K562 (cell line): ENCODE measurements around the gene TRIM25. TPM values are rescaled to one million over a fixed set of nuclear protein-coding genes. Genes with fewer than 3 reads are reported as not detected.

Source experiments
- CBX2 ChIP-seq: fragments of 200-600 bp; sonication (generic); IDR thresholded peaks from one replicate; pipeline ENCODE4 v1.6.1; 2012; ENCODE audit warnings: mild to moderate bottlenecking, low read length, inconsistent platforms; ENCODE audit not compliant: insufficient read depth, poor library complexity, severe bottlenecking
- E2F6 ChIP-seq, 2 experiments: IDR thresholded peaks; 2 replicates each; pipeline ENCODE4 v1.6.1; 2011; ENCODE audit warnings: borderline replicate concordance in 1 of 2, control low read depth in 1 of 2, low read depth in 1 of 2, low read length in 1 of 2, mild to moderate bottlenecking in 1 of 2, mixed read lengths in 1 of 2, moderate library complexity in 1 of 2; ENCODE audit not compliant: insufficient read depth in 1 of 2, insufficient read length in 1 of 2, poor library complexity in 1 of 2, severe bottlenecking in 1 of 2; ENCODE audit errors: extremely low read depth in 1 of 2
- ERF ChIP-seq: fragments of 450-650 bp; formaldehyde crosslinking; IDR thresholded peaks from 2 replicates; pipeline ENCODE4 v1.4.0; 2020; ENCODE audit warnings: mild to moderate bottlenecking, mixed read lengths
- GATA2 ChIP-seq: sonication (generic); formaldehyde crosslinking; IDR thresholded peaks from 2 replicates; pipeline ENCODE4 v1.4.0; 2020; ENCODE audit warnings: mild to moderate bottlenecking, missing genetic modification reagents
- ILF3 ChIP-seq: fragments of 450-650 bp; IDR thresholded peaks from 2 replicates; pipeline ENCODE4 v1.6.1; 2018; ENCODE audit warnings: antibody characterized with exemption, mild to moderate bottlenecking, moderate library complexity, borderline replicate concordance
- IRF9 ChIP-seq: fragments of 450-650 bp; IDR thresholded peaks from 2 replicates; pipeline ENCODE4 v1.6.1; 2016; ENCODE audit warnings: missing biosample characterization, missing genetic modification characterization
- KAT8 ChIP-seq: fragments of 450-650 bp; IDR thresholded peaks from 2 replicates; pipeline ENCODE4 v1.6.1; 2016; ENCODE audit warnings: low read depth, mild to moderate bottlenecking
- KLF1 ChIP-seq: fragments of 450-650 bp; IDR thresholded peaks from 2 replicates; pipeline ENCODE4 v1.6.1; 2016; ENCODE audit warnings: missing genetic modification characterization, missing compliant biosample characterization
- LARP7 ChIP-seq: fragments of 450-650 bp; IDR thresholded peaks from 2 replicates; pipeline ENCODE4 v1.6.1; 2016
- MCM3 ChIP-seq: fragments of 450-650 bp; IDR thresholded peaks from 2 replicates; pipeline ENCODE4 v1.6.1; 2016
- NCOA1 ChIP-seq: fragments of 450-650 bp; IDR thresholded peaks from 2 replicates; pipeline ENCODE4 v1.6.1; 2016; ENCODE audit warnings: low read depth
- NFRKB ChIP-seq: fragments of 450-650 bp; IDR thresholded peaks from 2 replicates; pipeline ENCODE4 v1.6.1; 2016; ENCODE audit warnings: low read depth
- RBM34 ChIP-seq: fragments of 200-400 bp; formaldehyde crosslinking; IDR thresholded peaks from 2 replicates; pipeline ENCODE4 v1.6.1; 2018; ENCODE audit warnings: low read length, borderline replicate concordance; ENCODE audit not compliant: insufficient read depth
- ZBTB33 ChIP-seq: sonication (generic); formaldehyde crosslinking; IDR thresholded peaks from 2 replicates; pipeline ENCODE4 v1.8.1; 2023; ENCODE audit warnings: mild to moderate bottlenecking, missing genetic modification reagents
- ZKSCAN1 ChIP-seq: fragments of 150-350 bp; IDR thresholded peaks from 2 replicates; pipeline ENCODE4 v1.6.1; 2016; ENCODE audit warnings: low read depth, low read length
- ZNF197 ChIP-seq: fragments of 200-800 bp; sonication (Bioruptor generic); IDR thresholded peaks from 2 replicates; pipeline ENCODE4 v1.6.1; 2016; ENCODE audit warnings: low read depth, missing genetic modification characterization, missing compliant biosample characterization
- ZNF217 ChIP-seq: sonication (generic); formaldehyde crosslinking; IDR thresholded peaks from 2 replicates; pipeline ENCODE4 v1.8.0; 2022; ENCODE audit warnings: mild to moderate bottlenecking, missing genetic modification reagents
- ZNF24 ChIP-seq: fragments of 450-650 bp; IDR thresholded peaks from 2 replicates; pipeline ENCODE4 v1.6.1; 2016
- ZNF253 ChIP-seq: fragments of 250-450 bp; sonication (Bioruptor Pico); conservative IDR thresholded peaks from 2 replicates; pipeline ENCODE4 v1.6.1; 2021; ENCODE audit warnings: mild to moderate bottlenecking
- ZNF277 ChIP-seq: fragments of 250-450 bp; sonication (Bioruptor Pico); IDR thresholded peaks from 2 replicates; pipeline ENCODE4 v1.8.0; 2022; ENCODE audit warnings: inconsistent platforms, mild to moderate bottlenecking, moderate library complexity, borderline replicate concordance
- ZNF282 ChIP-seq: sonication (generic); formaldehyde crosslinking; IDR thresholded peaks from 2 replicates; pipeline ENCODE4 v1.8.1; 2023; ENCODE audit warnings: missing genetic modification reagents
- ZNF445 ChIP-seq: fragments of 250-450 bp; sonication (Bioruptor Pico); IDR thresholded peaks from 2 replicates; pipeline ENCODE4 v1.4.0; 2020; ENCODE audit warnings: low read depth, mild to moderate bottlenecking, moderate library complexity
- ZNF583 ChIP-seq: fragments of 250-450 bp; sonication (Bioruptor Pico); IDR thresholded peaks from 2 replicates; pipeline ENCODE4 v1.4.0; 2020
- ZNF699 ChIP-seq: fragments of 250-450 bp; sonication (Bioruptor Pico); IDR thresholded peaks from 2 replicates; pipeline ENCODE4 v1.8.0; 2021; ENCODE audit warnings: mild to moderate bottlenecking, moderate library complexity; ENCODE audit not compliant: insufficient replicate concordance
- polyA plus RNA-seq, 8 experiments: library from polyadenylated mRNA; depleted of rRNA in 4 of 8; stranded (reverse) in 5 of 8; unstranded in 3 of 8; fragments of >200 nt; fragmentation: Nextera tagmentation in 2 of 8; fragmentation: Illumina TruSeq in 1 of 8; extraction: Ambion mirVana in 2 of 8; extraction: Trizol in 1 of 8; gene quantifications; 2 replicates each; pipeline versions ENCODE4 v1.2.1 to v1.2.3, GENCODE V29; 2011 to 2014; ENCODE audit warnings: inconsistent platforms in 1 of 8, missing spikeins in 1 of 8
- total RNA-seq, 7 experiments: library from RNA; depleted of rRNA in 6 of 7; stranded (reverse); fragments of >200 nt in 6 of 7; fragmentation: Illumina TruSeq in 2 of 7; extraction: Trizol in 2 of 7; gene quantifications; 2 replicates each; pipeline versions ENCODE4 v1.2.1 to v1.2.3, GENCODE V29; 2011 to 2021; ENCODE audit warnings: low replicate concordance in 1 of 7

TRIM25 gene
- total and polyA plus RNA-seq, 9 of the 15 experiments (the other 6 are each of a cell fraction or from before 2014, with no cell fraction given), result 5.9 to 49.5 (median 24.5) TPM

- TF ChIP-seq ZNF277 (CRISPR knock-in tag) (no peak), GATA2 (no peak), MCM3 (no peak), NFRKB (no peak), NCOA1 (no peak), ZNF253 (CRISPR knock-in tag) (no peak), ZNF583 (CRISPR knock-in tag) (no peak), LARP7 (no peak), ZNF282 (CRISPR knock-in tag) (no peak), ZNF197 (CRISPR knock-in tag) (0 out of 2 replicates have a peak, but pooled peaks have one; percentile 39), ZNF445 (CRISPR knock-in tag) (no peak), CBX2 (no peak), ZNF24 (0 out of 2 replicates have a peak, but pooled peaks have one; percentile 44), IRF9 (no peak), ERF (CRISPR knock-in tag) (no peak), ZKSCAN1 (no peak), ZNF217 (CRISPR knock-in tag) (no peak), RBM34 (no peak), KLF1 (tag) (no peak), ILF3 (peak; percentile 31; the same call in 1 of the 2 replicates), ZNF699 (CRISPR knock-in tag) (no peak), ZBTB33 (CRISPR knock-in tag) (0 out of 2 replicates have a peak, but pooled peaks have one; percentile 19), KAT8 (no peak), E2F6 (IDR thresholded peaks at IDR 0.05; ENCODE audit: borderline replicate concordance in 1 of 2, extremely low read depth in 1 of 2, insufficient read depth in 1 of 2, insufficient read length in 1 of 2, low read depth in 1 of 2, low read length in 1 of 2, poor library complexity in 1 of 2, severe bottlenecking in 1 of 2) (peak; percentile 25 to 85)
These were observed at the start of gene TRIM25 (continued) for GRCh38 chr17:56913867-56914580.
